HG02981 (cell line): ENCODE data around the gene SS18L1.
A peak's percentile ranks its signal among the peaks of the same experiment; 100 is the strongest.

ENCODE experiments used
- ATAC-seq: cut with Tn5 transposase; IDR thresholded peaks from one replicate; pipeline ENCODE4 v1.9.1; 2021; ENCODE audit warnings: mild to moderate bottlenecking, moderate library complexity; ENCODE audit not compliant: unreplicated experiment

SS18L1 gene

DNA sequence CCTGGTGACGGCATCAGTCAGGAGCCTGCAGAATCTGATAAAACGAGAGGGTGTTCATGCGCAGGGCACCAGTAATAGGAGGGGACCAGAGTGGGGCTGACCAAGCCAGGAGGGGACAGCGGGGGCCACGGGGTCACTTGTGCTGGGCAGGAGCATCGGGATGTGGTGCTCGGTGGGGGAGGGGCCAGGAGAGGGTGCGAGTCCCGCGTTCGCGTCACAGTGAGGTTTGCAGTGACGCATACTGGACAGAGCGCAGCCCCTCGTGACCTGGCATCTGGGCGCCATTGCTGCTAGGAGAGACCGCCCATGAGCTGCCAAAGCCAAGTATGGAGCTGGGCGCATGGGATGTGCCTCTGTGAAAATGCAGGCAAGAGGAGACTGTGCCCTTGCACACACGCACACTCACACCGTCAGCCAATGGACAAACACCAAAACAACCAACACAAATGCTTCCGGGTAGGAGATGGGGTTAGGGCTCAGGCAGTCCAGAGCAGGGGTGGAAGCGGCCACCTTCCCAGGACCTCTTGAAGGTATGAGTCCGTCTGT lies 25.4 kb downstream of the SS18L1 start:
- ATAC-seq, result no peak

DNA sequence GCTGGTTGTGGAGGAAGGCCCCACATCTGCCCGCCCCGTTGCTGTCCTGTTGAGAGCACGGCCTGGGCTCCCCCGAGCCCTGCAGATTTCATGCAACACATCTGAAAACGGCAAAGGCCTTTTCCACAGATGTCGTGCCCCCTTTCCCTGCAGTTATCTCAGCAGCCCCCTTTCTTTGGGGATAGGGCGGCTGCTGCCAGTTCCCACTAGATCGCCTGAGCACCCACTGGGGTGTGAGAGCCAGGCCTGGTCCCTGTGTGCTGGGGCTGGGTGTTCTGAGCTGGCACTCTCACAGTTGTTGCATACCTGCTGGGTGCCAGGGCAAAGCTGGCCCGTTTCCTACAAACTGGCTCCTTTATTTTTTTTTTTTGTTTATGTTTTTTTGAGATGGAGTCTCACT lies 27.0 kb downstream of the SS18L1 start:
- no peak for ATAC-seq

DNA sequence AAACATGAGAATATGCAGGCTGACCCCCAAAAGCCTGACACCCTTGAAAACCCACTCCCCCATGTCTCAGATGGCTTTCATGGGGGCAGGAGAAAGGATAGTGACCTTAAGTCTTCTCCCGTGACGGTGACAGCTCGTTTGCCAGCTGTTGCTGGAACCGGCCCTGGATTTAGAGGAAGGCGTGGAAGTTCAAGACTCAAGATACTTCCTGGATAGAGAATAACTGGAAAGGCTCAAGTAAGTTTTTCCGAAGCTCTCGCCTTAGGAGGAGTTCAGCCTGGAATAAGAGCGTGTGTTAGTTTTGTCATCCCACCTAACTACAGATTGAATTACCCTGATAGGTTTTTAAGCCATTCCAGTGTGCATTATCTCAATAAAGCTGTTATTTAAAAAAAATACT lies 27.7 kb downstream of the SS18L1 start:
- no peak for ATAC-seq

DNA sequence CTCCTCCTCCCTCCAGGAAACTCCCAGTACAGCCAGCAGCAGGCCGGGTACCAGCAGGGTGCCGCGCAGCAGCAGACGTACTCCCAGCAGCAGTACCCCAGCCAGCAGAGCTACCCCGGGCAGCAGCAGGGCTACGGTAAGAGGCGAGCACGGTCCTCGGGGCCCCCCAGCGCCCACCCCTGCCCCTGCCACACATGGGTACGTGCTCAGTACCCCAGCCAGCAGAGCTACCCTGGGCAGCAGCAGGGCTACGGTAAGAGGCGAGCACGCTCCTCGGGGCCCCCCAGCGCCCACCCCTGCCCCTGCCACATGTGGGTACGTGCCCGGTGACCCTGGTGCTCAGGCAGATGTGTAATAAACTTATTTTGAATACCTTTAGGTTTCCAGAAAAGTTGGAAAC lies 29.1 kb downstream of the SS18L1 start:
- ATAC-seq, result no peak

DNA sequence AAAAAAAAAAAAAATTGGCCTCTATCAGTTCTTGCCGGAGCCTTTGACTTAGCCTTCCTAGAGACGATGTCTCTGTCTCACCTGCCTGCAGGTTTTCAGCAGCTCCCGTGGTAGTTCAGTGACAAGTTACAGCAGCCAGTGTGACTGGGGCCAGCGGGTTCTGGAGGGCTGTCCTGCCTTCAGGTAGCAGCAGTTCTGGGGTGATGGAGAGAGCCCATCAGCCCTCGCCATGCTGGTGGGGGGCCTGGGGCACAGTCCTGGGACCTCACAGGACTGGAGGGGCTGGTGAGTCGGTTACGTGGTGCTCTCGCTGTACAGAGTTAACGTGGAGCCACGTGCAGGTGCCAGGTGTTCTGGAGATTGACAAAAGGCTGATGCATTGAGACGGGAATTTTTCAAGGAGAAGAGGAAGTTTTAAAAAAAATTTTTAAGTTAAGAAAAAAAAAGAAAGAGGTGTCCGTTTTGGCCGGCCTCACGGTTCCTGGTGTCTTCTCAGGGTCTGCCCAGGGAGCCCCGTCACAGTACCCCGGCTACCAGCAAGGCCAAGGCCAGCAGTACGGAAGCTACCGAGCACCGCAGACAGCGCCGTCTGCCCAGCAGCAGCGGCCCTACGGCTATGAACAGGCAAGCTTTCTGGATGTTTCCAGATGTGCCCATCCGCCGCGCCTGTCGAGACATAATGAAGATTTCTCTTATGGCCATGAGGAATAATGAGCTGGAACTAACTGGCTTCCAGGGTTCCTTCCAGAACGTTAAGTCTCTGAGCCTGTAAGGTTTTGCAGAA lies 30.6 kb downstream of the SS18L1 start:
- ATAC-seq, result no peak

DNA sequence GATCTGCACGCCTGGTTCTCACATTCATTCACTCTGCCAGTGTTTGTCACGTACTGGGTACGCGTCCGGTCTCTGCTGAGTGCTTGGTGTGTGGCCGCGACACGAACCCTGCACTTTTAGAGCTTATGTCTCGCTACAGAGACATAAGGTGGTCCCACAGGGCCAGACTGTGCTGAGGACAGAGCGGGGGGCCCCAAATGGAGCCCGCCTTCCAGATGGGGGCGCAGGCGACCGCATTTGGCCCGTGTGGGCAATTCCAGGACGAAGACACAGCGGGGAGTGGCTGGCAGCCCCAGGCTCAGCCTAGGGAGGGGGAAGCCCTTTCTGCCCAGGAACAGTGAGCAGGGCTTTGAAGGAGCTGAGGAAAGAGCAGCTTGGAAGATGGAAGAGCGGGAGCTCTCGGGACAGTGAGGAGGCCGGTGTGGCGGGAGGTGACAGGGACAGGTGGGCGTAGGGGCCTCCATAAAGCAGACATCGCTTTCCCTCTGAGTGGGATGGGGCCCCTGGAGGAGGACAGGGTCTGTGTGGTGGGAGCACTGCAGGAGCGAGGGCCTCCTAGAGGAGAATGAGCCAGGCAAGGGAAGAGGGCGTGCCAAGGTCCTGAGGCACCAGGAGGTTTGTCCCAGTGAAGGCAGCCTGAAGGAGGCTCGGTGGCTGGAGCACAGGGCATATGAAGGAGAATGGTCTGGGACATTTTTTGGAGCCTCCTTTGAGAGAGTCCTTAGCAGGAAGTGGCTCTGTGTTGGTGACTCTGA lies 31.5 kb downstream of the SS18L1 start:
- ATAC-seq, result no peak

DNA sequence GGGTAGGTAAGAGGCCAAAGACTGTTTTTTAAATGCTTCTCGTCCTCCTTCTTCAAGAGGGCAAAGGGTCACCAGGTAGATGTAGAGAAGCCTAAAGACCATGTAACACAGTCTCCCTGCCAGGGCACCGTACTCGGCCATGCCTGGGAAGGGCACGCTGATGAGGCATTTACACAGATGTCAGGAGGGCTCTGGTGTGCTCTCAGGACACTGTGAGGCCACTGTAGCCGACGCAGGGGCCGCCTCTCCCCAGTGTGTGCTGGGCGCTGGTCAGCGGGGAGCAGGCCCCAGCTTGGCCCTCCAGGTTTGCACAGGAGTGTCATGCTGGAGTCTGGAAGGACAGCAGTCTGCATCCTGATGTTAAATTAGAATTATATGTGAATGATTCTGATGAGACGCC lies 32.1 kb downstream of the SS18L1 start:
- no peak for ATAC-seq

DNA sequence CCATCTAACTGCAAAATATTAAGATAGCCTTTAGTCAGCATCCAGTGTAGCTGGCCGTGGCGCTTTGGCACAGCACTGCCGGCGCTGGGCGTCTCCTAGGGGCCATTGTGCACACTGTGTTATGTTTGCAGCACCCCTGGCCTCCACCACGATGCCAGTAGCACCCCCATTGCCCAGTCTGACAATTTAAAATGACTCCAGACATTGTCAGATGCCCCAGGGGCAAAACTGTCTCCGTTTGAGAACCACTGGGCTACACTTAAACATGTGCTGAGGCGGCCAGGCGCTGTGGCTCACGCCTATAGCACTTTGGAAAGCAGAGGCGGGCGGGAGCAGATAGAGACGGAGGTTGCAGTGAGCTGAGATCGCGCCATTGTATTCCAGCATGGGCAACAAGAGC lies 33.3 kb downstream of the SS18L1 start:
- no peak for ATAC-seq

DNA sequence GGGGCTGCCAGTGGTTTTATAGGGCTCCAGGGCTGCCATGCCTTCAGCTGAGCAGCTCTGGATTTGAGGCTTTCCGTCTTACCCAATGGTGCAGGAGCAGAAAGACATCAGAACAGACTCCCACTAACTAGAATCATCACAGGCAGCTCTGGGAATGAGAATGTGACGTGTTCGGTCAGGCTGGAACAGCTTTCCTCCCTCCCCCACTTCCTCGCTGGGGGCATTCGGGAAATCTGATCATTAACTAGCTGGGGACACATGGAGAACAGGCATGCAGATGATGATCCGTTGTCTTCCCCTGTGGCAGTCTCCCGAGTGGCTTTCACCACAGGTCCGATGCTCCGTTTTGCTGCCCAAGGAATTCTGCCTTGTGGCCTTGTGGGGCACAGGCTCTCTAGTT lies 33.7 kb downstream of the SS18L1 start:
- ATAC-seq, result no peak

DNA sequence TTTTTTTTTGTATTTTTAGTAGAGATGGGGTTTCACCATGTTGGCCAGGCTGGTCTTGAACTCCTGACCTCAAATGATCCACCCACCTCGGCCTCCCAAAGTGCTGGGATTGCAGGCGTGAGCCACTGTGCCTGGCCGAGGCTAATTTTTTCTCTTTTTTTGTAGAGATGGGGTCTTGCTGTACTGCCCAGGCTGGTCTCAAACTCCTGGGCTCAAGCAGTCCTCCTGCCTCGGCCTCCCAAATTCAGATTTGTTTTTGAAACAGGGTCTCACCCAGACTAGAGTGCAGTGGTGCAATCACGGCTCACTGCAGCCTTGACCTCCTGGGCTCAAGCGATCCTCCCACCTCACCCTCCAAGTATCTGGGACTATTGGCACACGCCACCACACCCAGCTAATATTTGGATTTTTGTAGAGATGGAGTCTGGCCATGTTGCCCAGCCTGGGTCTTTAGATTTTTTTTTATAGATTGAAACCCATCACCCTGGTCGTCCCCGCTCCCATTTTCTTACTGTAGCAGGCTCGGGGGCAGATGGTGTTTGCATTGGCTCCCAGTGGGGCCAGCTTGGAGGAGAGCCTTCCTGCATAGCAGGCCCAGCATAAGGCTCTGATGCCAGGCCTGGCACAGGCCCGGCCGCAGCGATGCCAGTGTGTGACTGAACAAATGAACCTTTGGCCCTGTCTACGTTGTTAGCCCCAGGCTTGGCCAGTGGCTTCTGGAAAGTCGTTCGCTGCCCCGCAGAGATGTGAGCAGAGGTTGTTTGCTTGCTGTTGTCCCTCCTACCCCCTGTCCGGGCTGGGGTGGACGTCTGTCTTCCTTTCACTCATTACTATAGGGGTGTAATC lies 35.0 kb downstream of the SS18L1 start:
- ATAC-seq, result no peak

DNA sequence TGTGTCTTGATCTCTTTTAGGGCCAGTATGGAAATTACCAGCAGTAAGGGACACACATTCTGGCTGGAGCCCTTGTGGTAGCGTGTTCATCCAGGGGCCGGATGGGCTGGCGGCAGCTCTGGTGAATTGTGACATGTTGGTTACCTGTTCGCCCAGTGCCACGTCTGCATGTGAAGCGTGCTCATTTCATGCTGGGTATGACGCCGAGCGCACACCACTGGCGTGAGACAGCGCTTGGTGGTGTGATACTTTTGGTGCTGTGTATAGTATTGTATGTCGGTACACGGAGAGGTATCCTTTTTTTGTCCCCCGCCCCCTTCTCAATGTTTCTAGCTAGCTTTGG lies 35.6 kb downstream of the SS18L1 start:
- no peak for ATAC-seq

DNA sequence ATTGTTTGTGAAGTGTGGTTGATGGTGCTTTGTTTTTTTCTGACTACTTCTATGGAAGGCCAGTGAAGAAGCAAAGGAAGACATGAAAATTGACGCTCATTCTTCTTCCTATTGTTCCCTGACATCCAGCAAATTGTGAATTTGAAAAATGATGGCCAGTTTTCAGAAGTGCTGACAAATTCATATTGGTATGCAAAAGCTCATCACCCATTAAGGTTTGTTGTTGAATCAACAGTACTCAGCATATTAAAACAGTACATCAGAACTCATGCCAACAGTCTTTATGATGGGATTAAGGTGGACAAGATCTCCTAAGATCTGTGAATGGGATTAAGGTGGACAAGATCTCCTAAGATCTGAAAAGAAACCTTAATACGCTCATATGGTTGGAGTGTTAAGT lies 38.2 kb downstream of the SS18L1 start:
- ATAC-seq, result no peak

DNA sequence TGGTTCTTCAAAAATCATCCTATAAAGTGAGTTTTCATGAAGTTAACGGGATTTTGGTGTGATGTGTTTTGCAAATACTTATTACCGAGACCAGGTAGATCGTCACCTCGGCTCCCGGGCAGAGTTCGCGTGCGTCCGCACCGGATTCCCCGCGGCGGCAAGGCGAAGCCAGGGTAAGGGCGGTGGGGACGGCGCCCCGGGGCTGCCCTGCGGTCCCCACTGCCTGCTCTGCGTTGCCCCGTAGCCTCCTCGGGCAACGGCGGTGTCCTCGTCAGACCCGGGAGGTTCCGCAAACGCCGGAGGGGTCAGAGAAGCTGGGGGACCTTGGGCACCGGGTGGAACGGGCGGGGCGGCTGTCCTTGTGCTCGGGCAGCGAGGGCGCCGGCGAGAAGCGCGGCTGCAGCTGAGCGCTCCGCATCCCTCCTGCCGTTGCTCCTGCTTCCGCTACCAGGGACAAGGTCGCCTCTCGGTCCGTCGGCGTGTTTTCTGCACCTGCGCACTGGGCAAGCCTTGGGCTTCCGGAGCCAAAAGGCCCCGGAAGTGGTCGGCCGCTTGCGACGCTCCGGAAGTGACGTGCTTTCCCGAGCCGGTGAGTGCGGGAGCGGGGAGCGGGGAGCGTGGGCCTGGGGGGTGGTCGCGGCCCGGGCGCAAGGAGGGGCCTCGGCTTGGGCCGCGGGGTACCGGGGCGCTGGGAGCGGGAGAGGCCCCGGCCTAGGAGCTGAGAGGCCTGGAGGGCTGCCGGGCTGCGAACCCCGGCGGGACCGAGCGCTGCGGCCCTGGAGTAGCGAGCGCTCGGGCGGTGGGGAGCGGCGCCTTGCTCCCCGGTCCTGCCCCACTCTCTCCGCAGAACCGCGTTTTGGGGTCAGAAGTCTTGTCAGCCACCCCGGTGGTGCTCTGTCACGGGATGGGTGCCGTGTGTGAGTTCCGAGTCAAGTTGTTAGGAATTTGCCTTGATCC lies 39.2 kb downstream of the SS18L1 start, which contains the start of gene MTG2:
Gene MTG2 (plus strand): TSS at position 560 of the 957 bp plus-strand sequence. CDS start 10,393 bp downstream, outside the sequence.
- ATAC-seq, result peak; percentile 93

DNA sequence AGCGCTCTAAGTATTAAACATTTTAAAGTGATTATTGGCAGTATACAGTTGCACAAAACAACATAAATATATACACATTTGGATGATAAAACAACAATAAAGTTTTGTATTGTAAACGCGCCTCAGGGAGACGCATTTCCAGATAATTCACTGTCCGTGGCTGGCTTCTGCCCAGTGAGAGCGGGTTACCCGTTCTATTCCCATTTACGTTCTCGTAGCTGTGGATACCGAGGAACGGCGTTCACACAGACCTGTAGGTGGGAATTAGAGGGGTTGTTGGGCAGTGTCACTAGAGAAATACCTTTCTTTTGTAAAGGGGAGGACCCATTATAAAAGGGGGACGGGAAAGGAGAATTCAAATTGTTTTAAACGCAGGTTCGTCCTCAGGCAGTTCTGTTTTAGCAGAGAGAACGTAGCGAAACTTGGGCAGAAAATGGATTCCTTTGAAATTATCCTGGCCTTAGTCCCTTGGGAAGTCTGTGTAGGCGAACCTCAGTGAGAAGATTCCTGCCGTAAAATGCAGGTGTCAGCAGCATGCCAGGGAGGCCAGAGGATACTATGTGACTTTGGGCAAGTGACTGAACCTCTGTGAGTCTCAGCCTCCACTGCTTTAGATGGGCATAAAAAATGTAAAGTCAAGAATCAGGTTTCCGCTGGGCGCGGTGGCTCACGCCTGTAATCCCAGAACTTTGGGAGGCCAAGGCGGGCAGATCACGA lies 40.0 kb downstream of the SS18L1 start:
- no peak for ATAC-seq

DNA sequence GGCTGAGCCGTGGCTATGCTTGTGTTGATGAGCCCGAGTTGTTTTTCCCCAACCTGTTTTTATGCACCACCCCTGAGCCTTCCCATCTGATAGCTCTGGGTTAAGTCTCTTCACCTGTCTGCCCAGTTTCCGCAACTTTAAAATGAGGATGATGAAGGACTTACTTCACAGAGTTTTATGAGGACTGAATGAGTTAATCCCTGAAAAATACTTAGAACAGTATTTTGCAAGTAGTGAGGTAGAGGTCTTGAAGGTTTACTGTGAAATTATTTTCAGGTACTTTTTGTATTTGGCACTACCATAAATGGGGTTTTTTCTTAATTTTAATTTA lies 42.5 kb downstream of the SS18L1 start:
- ATAC-seq, result no peak

DNA sequence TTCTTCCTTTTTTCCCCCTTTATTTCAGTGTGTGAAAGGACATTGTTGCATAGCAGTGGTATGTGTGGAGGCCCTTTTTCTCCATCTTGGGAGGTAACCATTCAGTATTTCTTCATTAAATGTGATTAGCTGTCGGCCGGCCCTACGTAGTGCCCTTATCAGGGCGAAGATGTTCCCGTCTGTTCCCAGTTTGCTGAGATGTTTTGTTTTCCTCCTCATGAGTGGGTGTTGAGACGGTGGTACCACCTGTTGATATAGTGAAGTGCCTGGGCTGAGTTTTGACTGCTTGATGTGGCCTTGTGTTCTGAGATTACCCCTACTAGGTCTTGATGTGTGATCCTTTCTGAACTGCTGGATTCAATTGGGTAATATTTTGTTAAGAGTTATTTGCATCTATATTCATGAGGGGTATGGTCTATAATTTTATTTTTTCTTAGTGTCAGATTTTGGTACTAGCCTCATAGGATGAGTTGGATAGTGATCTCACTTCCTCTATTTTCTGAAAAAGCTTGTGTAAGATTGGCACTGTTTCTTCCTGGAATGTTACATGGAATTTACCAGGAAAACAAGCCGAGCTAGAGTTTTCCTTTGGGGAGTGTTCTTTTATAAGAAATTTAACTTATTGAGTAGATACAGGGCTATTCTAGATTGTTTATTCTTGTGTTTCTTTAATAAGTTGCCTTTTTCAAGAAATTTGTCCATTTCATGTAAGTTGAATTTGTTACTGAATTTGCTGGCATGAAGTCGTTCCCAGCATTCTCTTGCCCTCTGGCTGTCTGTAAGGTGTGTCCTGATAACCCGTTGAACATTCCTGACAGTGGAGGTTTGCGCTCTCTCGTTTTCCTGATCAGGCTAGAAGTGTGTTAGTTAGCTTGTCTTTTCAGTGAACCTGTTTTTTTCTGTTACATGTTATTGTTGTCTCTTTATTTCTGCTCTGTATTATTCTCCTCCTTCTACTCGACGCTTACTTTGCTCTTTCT lies 43.6 kb downstream of the SS18L1 start:
- ATAC-seq, result no peak

DNA sequence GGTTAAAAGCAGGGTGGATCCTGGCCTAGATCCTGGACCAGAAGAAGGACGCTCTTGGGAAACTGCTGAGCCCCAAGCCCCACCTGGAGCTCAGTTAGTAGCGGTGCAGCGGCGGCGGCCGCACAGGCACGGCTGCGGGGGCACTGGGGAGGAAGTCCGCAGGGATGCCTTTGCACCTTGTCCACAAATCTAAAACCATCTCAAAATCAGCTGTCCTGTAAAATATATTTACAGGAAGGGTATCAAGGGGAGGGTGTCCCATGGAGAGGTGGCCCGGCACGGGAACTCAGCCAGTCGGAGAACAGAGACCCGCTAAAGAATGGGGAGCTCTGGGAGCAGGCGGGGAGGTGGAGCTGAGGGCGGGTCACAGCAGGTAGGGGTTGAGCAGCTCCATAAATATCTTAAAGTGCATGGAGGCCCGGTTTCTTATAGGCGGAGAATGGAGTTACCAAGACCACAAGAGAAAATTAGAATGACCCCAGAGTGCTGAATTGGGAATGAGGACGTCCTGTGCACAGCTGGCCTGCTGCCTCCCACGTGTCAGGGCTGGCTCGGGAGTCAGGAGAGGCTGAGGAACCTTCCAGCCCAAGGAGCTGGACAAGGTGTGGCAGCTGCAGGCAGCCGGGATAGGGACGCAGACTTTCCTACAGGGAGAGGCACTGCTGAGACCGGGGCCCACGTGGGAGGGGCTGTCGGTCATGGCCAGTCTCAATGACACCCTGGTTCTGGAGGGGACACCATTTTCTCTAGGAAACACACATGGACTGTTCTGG lies 47.3 kb downstream of the SS18L1 start:
- no peak for ATAC-seq
